LNCaP clone FGC (cell line): Measurements from ENCODE around the gene LRRC45.
"Not testable (repeated sequence)": the region's sequence is repeated elsewhere in the genome, so short reads cannot be mapped to it uniquely, and the experiment has no call there.

Experiments
- DNase-seq: peaks from one replicate; pipeline ENCODE4 v3.0.0-alpha.2; 2011; ENCODE audit warnings: low read depth
- H3K4me3 ChIP-seq: 2 replicates; pipeline ENCODE4 v1.5.1; 2011; ENCODE audit warnings: mild to moderate bottlenecking, low read depth, low read length, control low read depth
- CTCF ChIP-seq: IDR thresholded peaks from 2 replicates; pipeline ENCODE4 v1.5.1; 2012; ENCODE audit warnings: mild to moderate bottlenecking; ENCODE audit not compliant: control insufficient read depth, insufficient read depth; ENCODE audit errors: extremely low read depth

Gene LRRC45

DNA sequence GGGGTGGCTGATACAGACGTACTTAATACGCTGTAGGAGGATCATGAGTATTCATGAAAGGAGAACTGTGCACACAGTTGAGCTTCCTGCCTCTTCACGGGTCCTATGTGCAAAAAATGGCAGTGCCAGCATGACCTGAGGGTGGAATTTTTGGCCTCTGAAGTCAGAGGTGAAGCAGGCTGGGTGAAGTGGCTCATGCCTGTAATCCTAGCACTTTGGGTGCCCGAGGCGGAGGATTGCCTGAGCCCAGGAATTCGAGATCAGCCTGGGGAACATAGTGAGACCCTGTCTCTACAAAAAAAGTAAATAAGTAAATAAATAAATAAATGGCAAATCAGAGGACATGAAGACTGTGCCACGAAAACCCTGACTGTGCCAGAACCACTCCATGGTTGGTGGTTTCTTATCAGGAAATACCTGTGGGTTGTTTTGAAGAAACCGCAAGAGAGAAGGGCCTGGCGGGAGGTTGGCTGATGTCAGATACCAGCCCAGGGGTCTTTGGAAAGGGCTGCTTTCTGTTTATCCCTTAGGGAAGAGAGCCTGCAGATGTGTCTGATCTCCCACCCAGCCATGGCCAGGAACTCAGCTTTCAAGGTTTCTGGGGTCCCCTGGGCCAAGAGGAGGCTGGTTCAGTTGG lies 42.3 kb upstream of the LRRC45 start:
- no peak for DNase-seq
- TF ChIP-seq CTCF, result no peak
- no peak overlapping the region for H3K4me3 ChIP-seq

DNA sequence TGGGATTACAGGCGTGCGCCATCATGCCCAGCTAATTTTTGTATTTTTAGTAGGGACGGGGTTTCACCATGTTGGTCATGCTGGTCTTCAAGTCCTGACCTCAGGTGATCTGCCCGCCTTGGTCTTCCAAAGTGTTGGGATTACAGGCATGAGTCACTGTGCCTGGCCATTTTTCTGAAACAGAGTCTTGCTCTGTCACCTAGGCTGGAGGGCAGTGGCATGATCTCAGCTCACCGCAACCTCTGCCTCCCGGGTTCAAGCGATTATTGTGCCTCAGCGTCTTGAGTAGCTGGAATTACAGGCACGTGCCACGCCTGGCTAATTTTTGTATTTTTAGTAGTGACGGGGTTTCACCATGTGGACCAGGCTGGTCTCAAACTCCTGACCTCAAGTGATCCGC lies 41.6 kb upstream of the LRRC45 start:
- not testable (repeated sequence) for DNase-seq, H3K4me3 ChIP-seq

GRCh38 chr17:81983011-81983638 lies 40.0 kb upstream of the LRRC45 start:
- no peak overlapping the region for H3K4me3 ChIP-seq
- no peak for TF ChIP-seq CTCF
- DNase-seq, result no peak

GRCh38 chr17:81983639-81984373 lies 39.3 kb upstream of the LRRC45 start:
- DNase-seq, result no peak
- H3K4me3 ChIP-seq, result no peak overlapping the region
- no peak for TF ChIP-seq CTCF

DNA sequence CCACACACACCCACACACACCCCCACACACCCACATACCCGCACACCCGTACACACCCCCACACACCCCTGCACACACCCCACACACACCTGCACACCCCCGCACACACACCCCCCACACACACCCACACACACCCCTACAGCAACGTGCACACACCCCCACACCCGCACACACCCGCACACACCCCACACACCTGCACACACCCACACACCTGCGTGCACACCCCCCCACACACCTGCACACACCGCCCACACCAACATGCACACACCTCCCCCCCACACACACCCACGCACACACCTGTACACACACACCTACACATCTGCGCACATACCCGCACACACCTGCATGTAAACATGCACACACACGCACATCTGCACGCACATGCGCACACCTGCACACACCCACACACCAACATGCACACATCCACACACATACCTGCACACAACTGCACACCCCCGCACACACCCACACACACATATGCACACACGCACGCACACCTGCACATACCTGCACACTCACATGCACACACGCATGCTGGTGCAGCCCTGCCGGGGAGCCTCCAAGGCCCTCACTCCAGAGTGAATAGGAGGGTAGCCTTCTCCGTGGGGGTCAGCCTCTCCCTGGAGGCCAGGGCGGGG lies 38.2 kb upstream of the LRRC45 start:
- H3K4me3 ChIP-seq, result no peak overlapping the region
- TF ChIP-seq CTCF, result no peak
- no peak for DNase-seq

DNA sequence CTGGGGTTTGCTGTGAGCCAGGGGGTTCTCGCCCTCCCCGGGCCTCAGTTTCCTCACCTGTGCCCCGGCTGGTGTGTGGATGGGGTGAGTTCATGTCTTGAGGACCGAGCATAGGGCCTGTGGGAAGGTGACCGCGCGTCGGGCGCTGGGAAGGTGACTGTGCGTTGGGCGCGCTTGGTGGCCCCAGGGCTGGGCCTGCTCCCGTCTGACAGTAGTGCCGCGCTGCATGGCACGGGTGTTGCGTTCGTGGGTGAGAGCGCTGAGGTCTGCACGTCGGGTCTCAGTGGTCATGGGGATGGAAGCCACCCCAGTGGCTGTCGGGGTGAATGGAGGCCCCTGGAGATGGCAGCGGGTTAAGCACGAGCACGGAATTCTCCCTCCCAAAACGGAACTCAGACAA lies 36.5 kb upstream of the LRRC45 start:
- no peak for DNase-seq
- no peak overlapping the region for H3K4me3 ChIP-seq
- no peak for TF ChIP-seq CTCF

- no peak overlapping the region for H3K4me3 ChIP-seq
- no peak for TF ChIP-seq CTCF
- no peak for DNase-seq
These were observed 35.8 kb upstream of the LRRC45 start for GRCh38 chr17:81987161-81987770.
